ENCODE measurements around the gene PRCD.

- no peak for TF ChIP-seq POLR2A (IDR thresholded peaks at IDR 0.05; ENCODE audit: low read depth, low read length)
- TF ChIP-seq TAF1 (IDR thresholded peaks at IDR 0.05; ENCODE audit: borderline replicate concordance, low read depth, low read length) = no peak
- TF ChIP-seq POLR2AphosphoS5 (IDR thresholded peaks at IDR 0.05; ENCODE audit: low read depth, low read length) = no peak
Measured at GRCh38 chr17:76575570-76575969, 35.7 kb downstream of the PRCD start.

Measured in GM12892 (cell line).